GM13976 (cell line): Measurements from ENCODE around the gene WDR1.

Source experiments
- DNase-seq: peaks from one replicate; pipeline ENCODE4 v3.0.0; 2012; ENCODE audit warnings: low spot score
- in situ Hi-C: fragments of 300-500 bp; cut with MboI; formaldehyde crosslinking; loops from one replicate; pipeline ENCODE4 v1.12.0; 2022; ENCODE audit warnings: low sequenced_read_pairs, mixed read lengths, inconsistent platforms; ENCODE audit not compliant: unreplicated experiment
- TF ChIP-seq, protein P1 (sequence below): IDR thresholded peaks from 2 replicates; pipeline ENCODE4 v1.5.1; 2012; ENCODE audit warnings: borderline replicate concordance, mild to moderate bottlenecking; ENCODE audit not compliant: insufficient read depth; ENCODE audit errors: extremely low read depth, missing control alignments, control extremely low read depth

Gene WDR1

DNA sequence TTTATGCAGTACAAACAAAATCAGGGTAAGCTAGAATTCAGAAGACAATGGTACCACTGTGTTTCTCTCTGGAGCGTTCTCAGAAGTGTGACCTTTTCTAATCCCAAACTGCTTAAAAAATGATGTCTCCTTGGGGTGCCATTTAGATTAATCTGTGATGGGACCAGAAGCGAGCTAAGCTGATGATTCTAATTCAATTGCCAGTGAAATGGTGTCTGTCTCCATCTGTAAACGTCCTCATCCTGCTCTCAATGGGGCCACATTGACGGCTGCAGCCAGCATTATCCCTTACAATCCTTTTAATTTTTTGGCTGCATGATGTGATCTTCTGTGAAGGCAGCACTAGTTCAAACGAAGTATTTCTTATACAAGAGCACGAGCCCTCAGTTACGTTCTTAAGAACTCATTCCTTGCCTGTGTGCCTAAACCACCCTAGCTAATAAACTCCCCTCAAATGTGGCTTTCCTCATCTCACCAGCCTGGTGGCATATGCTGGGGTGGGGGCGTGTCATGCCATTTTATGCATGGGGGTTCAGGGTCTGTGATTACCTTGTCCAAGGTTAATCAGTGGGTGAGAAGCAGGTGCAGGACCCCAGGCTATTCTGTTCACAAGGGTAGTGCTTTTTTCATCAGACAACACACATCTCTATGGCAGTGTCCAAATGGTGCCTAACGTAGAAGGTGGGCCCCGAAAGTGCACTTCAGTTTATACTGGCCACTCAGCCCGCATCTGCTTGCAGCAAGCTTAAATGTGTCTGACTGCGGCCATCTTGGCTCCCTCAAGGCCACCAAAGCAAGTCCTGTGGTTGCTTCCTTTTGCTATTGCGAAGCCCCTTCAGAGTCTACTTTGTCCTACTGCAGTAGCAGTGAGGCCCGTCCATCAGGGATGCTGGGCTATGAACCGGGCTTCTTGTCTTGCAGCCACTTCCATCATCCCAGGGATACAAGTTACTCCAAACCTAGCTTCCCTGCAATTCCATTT, 49.6 kb downstream of the WDR1 start:
- no peak for DNase-seq
- in situ Hi-C loops, result no loop called here
- TF ChIP-seq, protein P1, sequence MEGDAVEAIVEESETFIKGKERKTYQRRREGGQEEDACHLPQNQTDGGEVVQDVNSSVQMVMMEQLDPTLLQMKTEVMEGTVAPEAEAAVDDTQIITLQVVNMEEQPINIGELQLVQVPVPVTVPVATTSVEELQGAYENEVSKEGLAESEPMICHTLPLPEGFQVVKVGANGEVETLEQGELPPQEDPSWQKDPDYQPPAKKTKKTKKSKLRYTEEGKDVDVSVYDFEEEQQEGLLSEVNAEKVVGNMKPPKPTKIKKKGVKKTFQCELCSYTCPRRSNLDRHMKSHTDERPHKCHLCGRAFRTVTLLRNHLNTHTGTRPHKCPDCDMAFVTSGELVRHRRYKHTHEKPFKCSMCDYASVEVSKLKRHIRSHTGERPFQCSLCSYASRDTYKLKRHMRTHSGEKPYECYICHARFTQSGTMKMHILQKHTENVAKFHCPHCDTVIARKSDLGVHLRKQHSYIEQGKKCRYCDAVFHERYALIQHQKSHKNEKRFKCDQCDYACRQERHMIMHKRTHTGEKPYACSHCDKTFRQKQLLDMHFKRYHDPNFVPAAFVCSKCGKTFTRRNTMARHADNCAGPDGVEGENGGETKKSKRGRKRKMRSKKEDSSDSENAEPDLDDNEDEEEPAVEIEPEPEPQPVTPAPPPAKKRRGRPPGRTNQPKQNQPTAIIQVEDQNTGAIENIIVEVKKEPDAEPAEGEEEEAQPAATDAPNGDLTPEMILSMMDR, result no peak

DNA sequence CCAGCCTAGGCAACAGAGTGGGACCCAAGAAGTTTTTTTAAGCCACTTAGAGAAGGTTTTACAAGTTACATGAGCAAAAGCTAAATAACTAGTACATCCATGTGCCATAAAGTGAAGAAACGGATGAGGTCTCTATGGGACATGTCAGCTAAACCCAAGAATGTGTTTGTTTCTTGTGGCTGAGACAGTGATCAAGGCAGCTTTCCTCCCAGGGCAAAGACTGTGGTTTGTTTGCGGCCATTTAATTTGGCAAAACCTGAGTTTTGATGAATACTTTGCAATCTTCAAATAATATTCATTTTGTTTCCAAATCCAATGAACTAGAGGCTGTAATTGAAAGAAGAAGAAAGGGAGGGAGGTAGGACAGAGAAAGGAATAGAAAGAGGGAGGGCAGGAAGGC, 50.4 kb downstream of the WDR1 start:
- in situ Hi-C loops, result no loop called here
- TF ChIP-seq, protein P1, result no peak
- DNase-seq, result no peak

DNA sequence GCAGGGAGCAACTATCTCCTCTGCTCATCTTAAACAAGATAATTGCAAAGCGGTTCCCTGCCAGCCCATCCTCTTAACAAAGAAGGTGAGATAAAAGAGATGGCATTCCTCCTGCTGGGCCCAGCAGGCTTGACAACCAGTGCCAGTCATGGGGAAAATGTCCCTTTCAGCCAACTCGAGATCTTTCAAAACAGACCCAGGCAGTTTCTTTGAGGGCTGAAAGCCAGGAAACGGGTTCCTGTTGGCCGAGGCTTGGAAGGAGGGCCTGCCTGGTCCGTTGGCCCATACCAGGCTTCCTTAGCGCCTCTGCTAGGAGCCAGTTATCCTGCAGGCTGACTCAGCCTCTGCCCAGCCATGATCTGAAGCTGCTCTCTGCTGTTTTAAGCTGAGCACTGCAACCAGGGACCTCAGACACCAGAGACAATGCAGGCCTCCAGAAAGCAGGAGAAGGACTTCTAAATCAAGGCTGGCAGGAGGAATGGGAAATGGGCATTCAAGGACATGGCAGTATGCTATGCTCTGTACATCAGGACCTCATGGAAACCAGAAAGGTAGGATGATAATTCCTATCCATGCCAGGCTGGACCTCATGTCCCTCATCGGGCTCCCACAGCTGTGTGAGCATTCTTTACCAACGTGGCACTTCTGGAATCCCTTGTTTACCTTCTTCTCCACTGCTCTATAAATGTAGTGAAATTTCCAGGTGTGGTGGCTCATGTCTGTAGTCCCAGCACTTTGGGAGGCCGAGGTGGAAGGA, 52.9 kb downstream of the WDR1 start:
- in situ Hi-C loops, result no loop called here
- TF ChIP-seq, protein P1, result no peak
- DNase-seq, result no peak

DNA sequence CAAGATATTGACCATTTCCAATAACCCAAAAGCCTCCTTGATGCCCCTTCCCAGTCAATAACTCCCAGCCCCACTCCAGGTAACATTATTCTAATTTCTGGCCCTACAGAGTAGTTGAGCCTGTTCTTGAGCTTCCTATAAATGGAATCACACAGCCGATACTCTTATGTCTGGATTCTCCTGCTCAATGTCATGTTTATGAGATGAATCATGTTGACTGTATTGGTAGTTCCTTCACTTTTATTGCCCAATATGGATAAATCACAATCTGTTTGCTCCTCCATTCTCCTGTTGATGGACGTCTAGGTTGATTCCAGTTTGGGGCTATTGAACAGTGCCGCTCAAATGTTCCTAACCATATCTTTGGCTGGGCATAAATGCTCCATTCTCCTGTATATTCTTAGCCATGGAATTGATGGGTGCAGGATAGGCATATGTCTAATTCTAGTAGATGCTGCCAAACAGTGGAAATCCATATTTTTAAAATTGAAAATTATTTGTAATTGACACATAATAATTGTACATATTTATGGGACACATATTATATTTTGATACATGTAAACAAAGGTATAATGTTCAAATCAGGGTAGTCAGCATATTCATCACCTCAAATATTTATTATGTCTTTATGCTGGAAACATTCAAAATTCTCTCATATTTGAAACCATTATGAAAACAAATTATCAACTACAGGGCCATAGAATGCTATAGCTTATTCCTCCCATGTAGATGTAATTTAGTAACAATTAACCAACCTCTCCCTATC, 54.8 kb downstream of the WDR1 start:
- TF ChIP-seq, protein P1, result no peak
- no peak for DNase-seq

DNA sequence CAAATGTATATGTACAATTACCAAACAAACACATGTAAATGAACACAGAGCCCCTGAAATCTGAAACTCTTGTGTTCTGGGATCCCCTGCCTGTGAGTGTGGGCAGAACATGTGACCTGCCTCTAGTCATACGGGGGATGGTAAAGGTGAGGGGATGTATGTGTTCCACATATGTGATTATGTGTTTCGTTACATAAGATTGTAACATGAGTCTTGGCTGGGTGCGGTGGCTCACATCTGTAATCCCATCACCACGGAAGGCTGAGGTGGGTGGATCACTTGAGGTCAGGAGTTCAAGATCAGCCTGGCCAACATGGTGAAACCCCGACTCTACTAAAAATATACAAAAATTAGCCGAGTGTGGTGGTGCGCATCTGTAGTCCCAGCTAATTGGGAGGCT, 58.2 kb downstream of the WDR1 start:
- in situ Hi-C loops, result no loop called here
- no peak for DNase-seq
- TF ChIP-seq, protein P1, result no peak

More for the DNA sequence above, 54.8 kb downstream of the WDR1 start:
- in situ Hi-C loops, result no loop called here

DNA sequence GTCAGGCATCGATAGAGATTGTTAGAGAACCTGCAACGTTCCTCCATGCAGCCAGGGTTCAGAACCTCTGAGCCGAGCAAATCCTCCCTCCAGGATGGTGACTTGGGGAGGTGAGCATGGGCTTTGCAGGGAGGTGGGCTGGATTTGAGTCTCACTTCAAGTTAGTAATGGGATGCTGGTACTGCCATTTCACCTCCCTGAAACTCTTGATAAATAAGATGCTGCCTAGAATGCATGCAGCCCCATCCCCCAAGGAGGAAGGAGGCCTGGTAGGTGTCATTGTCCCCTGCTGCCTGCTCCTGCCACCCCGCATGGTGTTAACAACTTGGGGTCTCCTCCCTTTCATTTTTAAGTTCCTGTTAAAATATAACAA, 59.6 kb downstream of the WDR1 start:
- in situ Hi-C loops, result no loop called here
- DNase-seq, result no peak
- TF ChIP-seq, protein P1, result no peak
